ENCODE data around the gene LRRC59.

GRCh38 chr17:50375858-50376538 lies 21.3 kb downstream of the LRRC59 start:
- TF ChIP-seq POLR2A (IDR thresholded peaks at IDR 0.05) = no peak
- TF ChIP-seq CTCF (IDR thresholded peaks at IDR 0.05) = no peak

Measured in lower leg skin (tissue), 3 donors.